GM23248 (cell line): Measurements from ENCODE around the gene ZNF808.
"Not testable (repeated sequence)": the region's sequence is repeated elsewhere in the genome, so short reads cannot be mapped to it uniquely, and the experiment has no call there.

Experiments
- EZH2 ChIP-seq: fragments of 200-600 bp; sonication (generic); IDR thresholded peaks from 2 replicates; pipeline ENCODE4 v1.6.1; 2018; ENCODE audit warnings: antibody characterized with exemption, mild to moderate bottlenecking; ENCODE audit not compliant: insufficient read depth, poor library complexity, severe bottlenecking
- EZH2phosphoT487 ChIP-seq: fragments of 200-600 bp; sonication (generic); IDR thresholded peaks from 2 replicates; pipeline ENCODE4 v1.6.1; 2018; ENCODE audit warnings: antibody characterized with exemption, moderate library complexity, mild to moderate bottlenecking, low read depth; ENCODE audit not compliant: insufficient read depth

- not testable (repeated sequence) for TF ChIP-seq EZH2, EZH2phosphoT487
Observed at GRCh38 chr19:52561611-52562010, 34.1 kb downstream of the ZNF808 start.
